NCI-H2081 (cell line): ENCODE data around the gene PAIP2.
"Not testable (repeated sequence)": the region's sequence is repeated elsewhere in the genome, so short reads cannot be mapped to it uniquely, and the experiment has no call there.

ENCODE experiments used
- DNase-seq, 2 experiments: peaks; one replicate each; lab custom pipeline; 2025; lab: John Stamatoyannopoulos, UW

Gene PAIP2

GRCh38 chr5:139378941-139379361 lies 37.3 kb downstream of the PAIP2 start:
- no peak for DNase-seq

GRCh38 chr5:139379626-139380449 lies 38.2 kb downstream of the PAIP2 start:
- no peak for DNase-seq

- no peak for DNase-seq
Measured at GRCh38 chr5:139381837-139382761, 40.4 kb downstream of the PAIP2 start.

- no peak for DNase-seq
Measured at GRCh38 chr5:139382807-139383206, 41.2 kb downstream of the PAIP2 start.

GRCh38 chr5:139383275-139383992 lies 41.8 kb downstream of the PAIP2 start, which contains the start of gene SLC23A1:
SLC23A1 (minus strand) TSS chr5:139383297; CDS start chr5:139383253, 44 bp downstream.
- no peak for DNase-seq

- no peak for DNase-seq
Measured at GRCh38 chr5:139383993-139384590, 42.4 kb downstream of the PAIP2 start.

- DNase-seq, result no peak
Measured at GRCh38 chr5:139384591-139385051, 43.0 kb downstream of the PAIP2 start.

GRCh38 chr5:139385061-139386049 lies 43.7 kb downstream of the PAIP2 start:
- DNase-seq, result no peak

- no peak for DNase-seq
Measured at GRCh38 chr5:139386050-139386438, 44.4 kb downstream of the PAIP2 start.

GRCh38 chr5:139386956-139387355 lies 45.3 kb downstream of the PAIP2 start:
- not testable (repeated sequence) for DNase-seq

GRCh38 chr5:139387611-139388197 lies 46.0 kb downstream of the PAIP2 start:
- DNase-seq, result no peak

- DNase-seq, result no peak
Measured at GRCh38 chr5:139388198-139388821, 46.7 kb downstream of the PAIP2 start.

GRCh38 chr5:139389701-139390638 lies 48.3 kb downstream of the PAIP2 start, which contains the start of gene MZB1:
MZB1 (minus strand) TSS chr5:139389913; CDS start chr5:139389856, 57 bp downstream.
- no peak for DNase-seq

GRCh38 chr5:139390639-139391569 lies 49.2 kb downstream of the PAIP2 start:
- DNase-seq, result no peak

- DNase-seq, result no peak
Measured at GRCh38 chr5:139391570-139392323, 50.1 kb downstream of the PAIP2 start.

- no peak for DNase-seq
Measured at GRCh38 chr5:139392324-139392677, 50.6 kb downstream of the PAIP2 start.
